ENCODE data around the gene PTPRG.

Gene PTPRG

DNA sequence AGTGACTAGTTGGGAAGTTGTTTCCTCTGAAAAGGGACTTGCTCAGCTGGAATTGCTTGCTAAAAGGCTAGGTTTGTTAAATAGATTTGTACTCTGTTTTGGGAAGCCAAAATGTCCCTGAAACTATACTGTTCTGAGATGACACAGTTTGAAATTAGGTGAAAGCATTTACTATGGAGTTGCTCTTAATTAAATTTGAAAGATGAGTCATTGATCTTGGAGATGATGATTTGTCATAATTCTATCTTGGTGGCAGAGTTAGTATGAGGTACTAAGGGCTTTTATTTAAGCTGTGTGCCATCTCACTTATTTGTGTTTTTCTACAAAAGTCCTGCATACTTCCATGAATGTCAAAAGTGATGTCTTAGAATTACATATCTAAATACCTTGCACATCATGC is 320.9 kb downstream of the PTPRG start:
- Histone ChIP-seq H4K20me1 (ENCODE audit: control insufficient read depth, insufficient read depth, low read depth, low read length) (no peaks in the 10 kb centered on the region), H3K36me3 (ENCODE audit: control insufficient read depth, low read length) (no peaks in the 10 kb centered on the region), H3K79me2 (ENCODE audit: control insufficient read depth, low read length) (no peaks in the 10 kb centered on the region), H3K9me2 (replicated peaks; ENCODE audit: control insufficient read depth, low read length) (no peaks in the 10 kb centered on the region), H3K4me1 (ENCODE audit: control insufficient read depth, low read length) (peaks cover 17% of the 10 kb centered on the region), H3K27ac (ENCODE audit: low read depth, low read length) (no peak overlapping the region), H3K4me2 (ENCODE audit: low read length) (no peak overlapping the region), H3K4me3 (ENCODE audit: low read length) (no peak overlapping the region), H3F3A (ENCODE audit: control insufficient read depth, insufficient read depth) (no peaks in the 10 kb centered on the region), H3K27me3 (ENCODE audit: control insufficient read depth, low read length) (no peaks in the 10 kb centered on the region), H3K9me3 (ENCODE audit: control insufficient read depth, insufficient read depth, low read length) (no peaks in the 10 kb centered on the region)
- TF ChIP-seq, protein P1, sequence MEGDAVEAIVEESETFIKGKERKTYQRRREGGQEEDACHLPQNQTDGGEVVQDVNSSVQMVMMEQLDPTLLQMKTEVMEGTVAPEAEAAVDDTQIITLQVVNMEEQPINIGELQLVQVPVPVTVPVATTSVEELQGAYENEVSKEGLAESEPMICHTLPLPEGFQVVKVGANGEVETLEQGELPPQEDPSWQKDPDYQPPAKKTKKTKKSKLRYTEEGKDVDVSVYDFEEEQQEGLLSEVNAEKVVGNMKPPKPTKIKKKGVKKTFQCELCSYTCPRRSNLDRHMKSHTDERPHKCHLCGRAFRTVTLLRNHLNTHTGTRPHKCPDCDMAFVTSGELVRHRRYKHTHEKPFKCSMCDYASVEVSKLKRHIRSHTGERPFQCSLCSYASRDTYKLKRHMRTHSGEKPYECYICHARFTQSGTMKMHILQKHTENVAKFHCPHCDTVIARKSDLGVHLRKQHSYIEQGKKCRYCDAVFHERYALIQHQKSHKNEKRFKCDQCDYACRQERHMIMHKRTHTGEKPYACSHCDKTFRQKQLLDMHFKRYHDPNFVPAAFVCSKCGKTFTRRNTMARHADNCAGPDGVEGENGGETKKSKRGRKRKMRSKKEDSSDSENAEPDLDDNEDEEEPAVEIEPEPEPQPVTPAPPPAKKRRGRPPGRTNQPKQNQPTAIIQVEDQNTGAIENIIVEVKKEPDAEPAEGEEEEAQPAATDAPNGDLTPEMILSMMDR (IDR thresholded peaks at IDR 0.05; ENCODE audit: low read depth, low read length, poor library complexity, severe bottlenecking): no peak
- TF ChIP-seq EZH2phosphoT487 (IDR thresholded peaks at IDR 0.05; ENCODE audit: borderline replicate concordance, low read length): no peak

DNA sequence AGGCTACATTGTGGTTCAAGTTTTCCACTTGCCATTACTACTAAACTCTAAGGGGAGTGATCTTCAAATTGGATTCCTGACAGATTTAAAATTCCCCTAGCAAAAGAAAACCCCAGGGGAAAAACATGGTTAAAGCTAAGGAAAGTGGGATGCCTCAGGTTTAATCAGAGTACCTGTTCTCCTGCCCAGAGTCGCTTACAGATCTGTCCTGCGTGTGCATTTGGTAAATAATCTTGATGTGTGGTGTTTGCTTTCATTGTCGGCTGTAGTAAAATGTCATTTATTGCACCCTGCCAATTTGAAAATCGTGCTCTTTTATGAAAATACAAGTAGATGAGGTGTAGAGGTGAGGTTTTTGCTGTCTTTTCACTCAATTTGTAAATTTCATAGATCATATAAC is 323.4 kb downstream of the PTPRG start:
- no peak overlapping the region for H3K4me2 ChIP-seq (ENCODE audit: low read length)
- H4K20me1 ChIP-seq (ENCODE audit: control insufficient read depth, insufficient read depth, low read depth, low read length): no peaks in the 10 kb centered on the region
- H3F3A ChIP-seq (ENCODE audit: control insufficient read depth, insufficient read depth): no peaks in the 10 kb centered on the region
- no peaks in the 10 kb centered on the region for H3K9me3 ChIP-seq (ENCODE audit: control insufficient read depth, insufficient read depth, low read length)
- H3K4me3 ChIP-seq (ENCODE audit: low read length): no peak overlapping the region
- H3K4me1 ChIP-seq (ENCODE audit: control insufficient read depth, low read length): peaks cover 17% of the 10 kb centered on the region
- TF ChIP-seq, protein P1 (IDR thresholded peaks at IDR 0.05; ENCODE audit: low read depth, low read length, poor library complexity, severe bottlenecking): no peak
- no peak for TF ChIP-seq EZH2phosphoT487 (IDR thresholded peaks at IDR 0.05; ENCODE audit: borderline replicate concordance, low read length)
- no peaks in the 10 kb centered on the region for H3K79me2 ChIP-seq (ENCODE audit: control insufficient read depth, low read length)
- H3K27ac ChIP-seq (ENCODE audit: low read depth, low read length): no peak overlapping the region
- H3K9me2 ChIP-seq (replicated peaks; ENCODE audit: control insufficient read depth, low read length): no peaks in the 10 kb centered on the region
- no peaks in the 10 kb centered on the region for H3K27me3 ChIP-seq (ENCODE audit: control insufficient read depth, low read length)
- H3K36me3 ChIP-seq (ENCODE audit: control insufficient read depth, low read length): no peaks in the 10 kb centered on the region

DNA sequence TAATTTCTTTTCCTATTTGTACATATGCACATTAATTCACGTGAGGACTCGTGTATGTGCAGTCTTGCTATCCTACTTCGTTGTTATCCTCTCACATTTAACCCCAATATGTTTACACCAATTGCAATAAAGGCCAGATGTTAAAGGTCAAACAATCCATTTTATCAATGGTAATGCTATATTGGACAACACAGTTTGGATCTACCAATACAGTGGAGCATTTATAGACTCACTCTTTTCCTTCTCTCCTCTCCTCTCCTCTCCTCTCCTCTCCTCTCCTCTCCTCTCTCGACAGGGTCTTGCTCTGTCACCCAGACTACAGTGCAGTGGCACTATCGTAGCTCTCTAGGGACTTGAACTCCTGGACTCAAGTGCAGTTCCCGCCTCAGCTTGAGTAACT is 324.0 kb downstream of the PTPRG start:
- Histone ChIP-seq H3K27me3 (ENCODE audit: control insufficient read depth, low read length) (no peaks in the 10 kb centered on the region), H3K4me1 (ENCODE audit: control insufficient read depth, low read length) (peaks cover 23% of the 10 kb centered on the region), H3K79me2 (ENCODE audit: control insufficient read depth, low read length) (no peaks in the 10 kb centered on the region), H3K4me3 (ENCODE audit: low read length) (no peak overlapping the region), H3K9me3 (ENCODE audit: control insufficient read depth, insufficient read depth, low read length) (no peaks in the 10 kb centered on the region), H3F3A (ENCODE audit: control insufficient read depth, insufficient read depth) (no peaks in the 10 kb centered on the region), H3K27ac (ENCODE audit: low read depth, low read length) (no peak overlapping the region), H3K36me3 (ENCODE audit: control insufficient read depth, low read length) (no peaks in the 10 kb centered on the region), H4K20me1 (ENCODE audit: control insufficient read depth, insufficient read depth, low read depth, low read length) (no peaks in the 10 kb centered on the region), H3K4me2 (ENCODE audit: low read length) (no peak overlapping the region), H3K9me2 (replicated peaks; ENCODE audit: control insufficient read depth, low read length) (no peaks in the 10 kb centered on the region)
- TF ChIP-seq, protein P1 (IDR thresholded peaks at IDR 0.05; ENCODE audit: low read depth, low read length, poor library complexity, severe bottlenecking): no peak
- TF ChIP-seq EZH2phosphoT487 (IDR thresholded peaks at IDR 0.05; ENCODE audit: borderline replicate concordance, low read length): no peak

DNA sequence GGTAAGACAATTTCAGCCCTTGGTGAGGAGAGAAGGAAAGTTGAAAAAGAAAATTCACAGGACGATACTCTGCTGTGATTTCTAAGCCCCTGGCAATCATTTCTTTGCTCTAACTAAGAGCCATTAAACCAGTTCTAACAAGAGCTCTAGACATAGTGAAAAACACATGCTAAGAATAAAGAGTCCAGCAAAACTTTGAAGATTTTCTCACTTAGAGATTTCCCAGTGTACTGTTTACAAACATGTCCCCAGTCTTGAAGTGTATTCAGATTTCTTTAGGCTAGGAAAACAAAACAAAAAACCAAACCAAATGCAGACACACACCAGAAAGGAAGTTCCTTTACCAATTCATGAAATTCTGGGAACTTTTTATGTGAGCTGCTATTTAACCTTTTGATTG is 325.8 kb downstream of the PTPRG start:
- H3K36me3 ChIP-seq (ENCODE audit: control insufficient read depth, low read length): no peaks in the 10 kb centered on the region
- H3K4me1 ChIP-seq (ENCODE audit: control insufficient read depth, low read length): peaks cover 29% of the 10 kb centered on the region
- TF ChIP-seq, protein P1 (IDR thresholded peaks at IDR 0.05; ENCODE audit: low read depth, low read length, poor library complexity, severe bottlenecking): no peak
- TF ChIP-seq EZH2phosphoT487 (IDR thresholded peaks at IDR 0.05; ENCODE audit: borderline replicate concordance, low read length): no peak
- H3K4me3 ChIP-seq (ENCODE audit: low read length): no peak overlapping the region
- H3K9me2 ChIP-seq (replicated peaks; ENCODE audit: control insufficient read depth, low read length): no peaks in the 10 kb centered on the region
- no peaks in the 10 kb centered on the region for H3K79me2 ChIP-seq (ENCODE audit: control insufficient read depth, low read length)
- H3K9me3 ChIP-seq (ENCODE audit: control insufficient read depth, insufficient read depth, low read length): no peaks in the 10 kb centered on the region
- H3F3A ChIP-seq (ENCODE audit: control insufficient read depth, insufficient read depth): no peaks in the 10 kb centered on the region
- no peaks in the 10 kb centered on the region for H4K20me1 ChIP-seq (ENCODE audit: control insufficient read depth, insufficient read depth, low read depth, low read length)
- no peak overlapping the region for H3K4me2 ChIP-seq (ENCODE audit: low read length)
- H3K27me3 ChIP-seq (ENCODE audit: control insufficient read depth, low read length): no peaks in the 10 kb centered on the region
- no peak overlapping the region for H3K27ac ChIP-seq (ENCODE audit: low read depth, low read length)

Data from DOHH2 (cell line).